GM18520 (cell line): Measurements from ENCODE around the gene DIRAS2.

Source experiments
- ATAC-seq: cut with Tn5 transposase; IDR thresholded peaks from one replicate; pipeline ENCODE4 v1.9.1; 2021; ENCODE audit not compliant: unreplicated experiment

DIRAS2 gene

GRCh38 chr9:90613502-90613901, 29.1 kb downstream of the DIRAS2 start:
- no peak for ATAC-seq

GRCh38 chr9:90612957-90613356, 29.7 kb downstream of the DIRAS2 start:
- no peak for ATAC-seq

- ATAC-seq: no peak
Observed at GRCh38 chr9:90611568-90611967, 31.1 kb downstream of the DIRAS2 start.

- ATAC-seq: no peak
Observed at GRCh38 chr9:90611121-90611520, 31.5 kb downstream of the DIRAS2 start.

GRCh38 chr9:90607701-90608516, 34.7 kb downstream of the DIRAS2 start:
- ATAC-seq: no peak

- ATAC-seq: no peak
Observed at GRCh38 chr9:90600029-90600428, 42.6 kb downstream of the DIRAS2 start.

GRCh38 chr9:90598191-90598590, 44.4 kb downstream of the DIRAS2 start:
- no peak for ATAC-seq

- ATAC-seq: no peak
Observed at GRCh38 chr9:90593646-90594045, 49.0 kb downstream of the DIRAS2 start.

GRCh38 chr9:90580576-90580975, 62.0 kb downstream of the DIRAS2 start:
- no peak for ATAC-seq

- no peak for ATAC-seq
Observed at GRCh38 chr9:90579181-90579580, 63.4 kb downstream of the DIRAS2 start.

GRCh38 chr9:90578126-90578815, 64.4 kb downstream of the DIRAS2 start:
- no peak for ATAC-seq

GRCh38 chr9:90569511-90569910, 73.1 kb downstream of the DIRAS2 start:
- no peak for ATAC-seq

GRCh38 chr9:90568667-90569066, 74.0 kb downstream of the DIRAS2 start:
- no peak for ATAC-seq

- no peak for ATAC-seq
Observed at GRCh38 chr9:90562229-90562628, 80.4 kb downstream of the DIRAS2 start.
